Right renal pelvis (tissue), 4 donors: ENCODE data around the gene ZNFX1. TPM values are rescaled to one million over a fixed set of nuclear protein-coding genes. Genes with fewer than 3 reads are reported as not detected.

Experiments
- DNase-seq, 4 donors: peaks; one replicate each; pipeline ENCODE4 v3.0.0-alpha.2; 2013; ENCODE audit warnings: low read depth in 4 of 4, low spot score in 3 of 4, missing footprints in 1 of 4
- polyA plus RNA-seq, 4 donors: library from polyadenylated mRNA; unstranded; fragments of 120-200 nt; gene quantifications; one replicate each; pipeline ENCODE4 v1.2.1, GENCODE V29; 2013; ENCODE audit not compliant: insufficient read length in 4 of 4

Gene ZNFX1
- polyA plus RNA-seq, 4 donors, result 14.7 to 16.9 (median 16.2) TPM

- no peak for DNase-seq
Observed at GRCh38 chr20:49279677-49280462, 2.0 kb upstream of the ZNFX1 start.

DNA sequence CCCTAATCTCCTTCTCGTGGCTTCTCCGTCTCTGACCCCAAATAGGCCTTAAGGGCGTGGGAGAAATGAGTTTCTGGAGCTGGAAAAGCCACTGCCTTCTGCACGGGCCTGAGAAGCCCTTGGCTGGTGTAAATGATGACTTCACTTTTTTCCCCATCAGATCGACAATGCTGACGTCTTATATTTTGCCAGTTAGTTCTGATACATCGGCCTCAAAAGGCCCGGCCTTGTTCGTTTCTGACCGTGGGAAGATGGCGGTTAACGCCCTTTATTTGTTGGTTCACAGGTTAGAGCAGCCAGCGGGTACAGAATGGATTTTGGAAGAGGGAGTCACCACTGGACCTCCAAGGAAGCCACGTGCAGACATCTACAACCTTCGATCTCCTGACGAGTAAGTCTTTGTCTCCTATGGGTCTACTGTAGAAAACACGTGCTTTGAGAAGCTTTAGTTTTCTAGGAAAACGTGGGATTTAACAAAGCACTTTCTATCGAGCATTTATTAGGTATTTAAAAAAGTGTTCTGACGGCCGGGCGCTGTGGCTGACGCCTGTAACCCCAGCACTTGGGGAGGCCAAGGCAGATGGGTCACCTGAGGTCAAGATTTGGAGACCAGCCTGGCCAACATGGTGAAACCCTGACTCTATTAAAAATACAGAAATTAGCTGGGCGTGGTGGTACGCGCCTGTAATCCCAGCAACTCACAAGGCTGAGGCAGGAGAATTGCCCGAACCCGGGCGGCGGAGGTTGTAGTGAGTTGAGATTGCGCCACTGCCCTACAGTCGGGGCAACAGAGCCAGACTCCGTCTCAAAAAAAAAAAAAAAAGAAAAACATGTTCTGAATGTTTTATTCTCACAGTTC is 1.2 kb upstream of the ZNFX1 start:
- no peak for DNase-seq

GRCh38 chr20:49277786-49278035 is 146 bp downstream of the ZNFX1 start:
- DNase-seq, result peak in 1 of 4 donors; percentile 10

DNA sequence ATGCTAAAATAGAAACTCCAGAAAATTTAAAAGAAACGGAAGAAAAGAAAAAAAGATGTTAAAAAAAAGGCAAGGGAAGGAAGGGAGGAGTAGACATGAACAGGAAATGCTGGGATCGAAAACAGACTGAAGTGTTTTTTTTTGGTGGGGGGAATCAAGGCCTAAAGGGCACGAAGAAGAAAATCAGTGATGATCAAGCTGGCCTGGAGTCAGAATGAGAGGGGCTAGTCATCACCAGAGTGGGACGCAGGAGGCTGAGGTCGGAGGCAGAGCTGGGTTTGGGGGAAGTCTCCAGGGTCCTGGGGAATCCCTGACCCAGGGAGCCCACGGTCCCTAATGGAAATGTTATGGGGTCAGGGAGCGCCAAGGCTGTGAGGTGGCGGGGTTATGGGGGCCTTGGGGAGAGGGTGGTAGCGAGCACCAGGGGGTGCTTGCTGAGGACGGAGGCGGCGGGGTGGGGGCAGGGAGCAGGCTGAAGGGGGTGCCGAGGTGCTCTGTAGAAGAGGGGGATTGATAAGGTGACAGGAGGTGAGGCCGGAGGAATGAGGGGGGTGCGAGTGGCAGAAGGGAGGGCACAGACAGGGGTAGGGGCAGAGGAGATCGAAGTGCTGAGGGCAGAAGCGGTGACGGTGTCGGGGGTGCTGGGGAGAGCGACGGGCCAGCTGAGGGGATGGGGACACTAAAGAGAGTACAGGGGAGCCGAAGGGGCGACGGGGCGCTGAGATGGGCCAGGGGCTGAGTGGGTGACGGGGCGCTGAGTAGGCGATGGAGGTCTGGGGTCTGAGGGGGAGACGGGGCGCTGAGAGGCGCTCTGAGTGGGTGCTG is 684 bp downstream of the ZNFX1 start:
- DNase-seq, result peak in 1 of 4 donors; percentile 18

- peak in 1 of 4 donors; percentile 18 for DNase-seq
Observed at GRCh38 chr20:49276161-49276960, 1.5 kb downstream of the ZNFX1 start.

DNA sequence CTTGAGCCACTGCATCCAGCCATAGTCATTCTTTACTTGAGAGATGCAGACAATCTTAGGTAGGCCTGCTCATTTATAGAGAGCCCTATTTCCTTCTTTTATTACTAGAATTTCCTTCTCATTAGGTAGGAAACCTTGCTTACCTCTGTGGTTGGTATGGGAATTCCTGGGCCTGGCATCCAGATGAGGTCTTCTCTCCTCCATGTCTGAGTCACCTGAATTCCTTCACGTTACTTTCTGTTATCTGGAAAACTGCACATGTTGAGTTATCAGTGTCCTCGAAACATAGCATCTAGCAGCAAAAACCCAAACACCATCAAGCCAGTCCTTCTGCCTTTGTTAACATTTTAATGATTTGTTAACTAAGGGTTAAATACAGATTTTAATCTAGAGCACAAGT is 2.2 kb downstream of the ZNFX1 start:
- DNase-seq, result no peak

- no peak for DNase-seq
Observed at GRCh38 chr20:49275216-49275615, 2.6 kb downstream of the ZNFX1 start.

- DNase-seq, result no peak
Observed at GRCh38 chr20:49273696-49274277, 4.1 kb downstream of the ZNFX1 start.

DNA sequence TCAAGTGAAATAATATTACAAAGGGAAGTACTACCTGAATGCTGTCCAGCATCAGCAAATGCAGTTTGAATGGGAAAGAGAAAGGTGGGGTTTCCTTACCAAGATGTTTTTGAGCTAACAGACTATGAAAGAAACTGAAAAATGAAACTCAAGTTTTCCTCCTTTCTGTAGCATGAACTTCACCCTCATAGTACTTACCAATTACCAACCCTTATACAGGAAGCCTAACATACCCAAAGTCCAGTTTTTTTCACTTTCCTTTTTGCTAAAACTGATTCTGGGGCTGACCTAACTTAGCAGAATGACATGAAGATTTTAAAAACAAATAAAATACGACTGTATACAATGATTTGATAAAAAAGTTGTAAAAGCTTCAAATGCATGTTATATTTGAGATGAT is 5.2 kb downstream of the ZNFX1 start:
- no peak for DNase-seq

DNA sequence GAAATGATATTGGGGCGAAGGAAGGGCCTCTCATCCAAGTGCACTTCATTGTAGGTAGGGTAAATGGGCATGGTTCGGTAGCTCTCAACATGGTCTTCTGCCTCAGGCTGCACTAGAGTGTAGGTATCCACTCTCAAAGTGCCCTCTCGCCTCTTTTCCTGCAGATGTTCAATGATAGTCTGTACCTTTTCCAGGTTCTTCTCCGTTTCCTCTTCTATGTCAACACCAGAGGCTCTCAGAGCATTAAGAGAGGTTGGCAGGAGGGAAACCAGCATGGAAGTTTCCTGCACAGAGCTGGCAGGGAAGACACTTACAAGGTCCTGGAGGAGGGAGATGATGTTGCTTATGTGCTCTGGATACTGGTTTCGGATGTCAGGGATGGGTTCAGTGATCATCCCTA is 7.1 kb downstream of the ZNFX1 start:
- DNase-seq, result no peak

GRCh38 chr20:49270177-49270576 is 7.7 kb downstream of the ZNFX1 start:
- no peak for DNase-seq

- no peak for DNase-seq
Observed at GRCh38 chr20:49268600-49269365, 9.1 kb downstream of the ZNFX1 start.

DNA sequence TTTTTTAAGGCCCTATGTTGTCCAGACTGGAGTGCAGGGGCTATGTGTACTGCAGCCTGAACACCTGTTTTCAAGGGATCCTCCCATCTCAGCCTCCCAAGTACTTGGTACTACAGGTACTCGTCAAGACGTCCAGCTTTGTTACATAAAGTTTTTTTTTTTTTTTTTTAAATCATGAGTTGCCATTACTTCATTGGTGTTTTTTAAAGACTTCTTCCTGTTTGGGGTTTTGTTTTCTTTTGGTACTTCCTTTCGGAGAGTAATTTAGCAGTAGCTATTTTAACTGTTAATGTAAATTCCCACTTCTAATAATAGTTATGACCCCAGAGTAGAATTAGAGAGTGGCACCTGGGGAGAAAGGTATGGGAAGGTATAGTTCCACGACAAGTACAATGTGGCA is 10.5 kb downstream of the ZNFX1 start:
- DNase-seq, result no peak

DNA sequence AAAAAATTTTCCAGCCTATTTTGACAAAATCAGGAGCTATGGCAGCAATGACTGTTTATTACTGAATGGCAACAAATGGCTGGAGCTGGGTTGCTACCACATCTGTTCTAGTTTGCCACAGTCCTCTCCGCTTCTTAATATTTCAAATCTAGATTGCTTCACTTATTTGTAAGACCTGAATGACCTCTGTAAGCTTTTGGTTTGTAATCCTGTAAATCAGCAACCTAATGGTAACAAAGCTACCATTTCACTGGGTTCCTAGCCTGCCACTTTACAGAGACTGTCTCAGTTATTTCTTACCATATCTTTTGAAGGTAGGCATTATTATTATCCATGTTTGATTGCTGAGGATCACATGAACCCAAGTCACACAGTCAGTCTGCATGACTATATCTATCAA is 15.4 kb downstream of the ZNFX1 start:
- DNase-seq, result no peak

GRCh38 chr20:49261173-49261572 is 16.7 kb downstream of the ZNFX1 start:
- DNase-seq, result no peak

- no peak for DNase-seq
Observed at GRCh38 chr20:49260218-49260617, 17.6 kb downstream of the ZNFX1 start.

DNA sequence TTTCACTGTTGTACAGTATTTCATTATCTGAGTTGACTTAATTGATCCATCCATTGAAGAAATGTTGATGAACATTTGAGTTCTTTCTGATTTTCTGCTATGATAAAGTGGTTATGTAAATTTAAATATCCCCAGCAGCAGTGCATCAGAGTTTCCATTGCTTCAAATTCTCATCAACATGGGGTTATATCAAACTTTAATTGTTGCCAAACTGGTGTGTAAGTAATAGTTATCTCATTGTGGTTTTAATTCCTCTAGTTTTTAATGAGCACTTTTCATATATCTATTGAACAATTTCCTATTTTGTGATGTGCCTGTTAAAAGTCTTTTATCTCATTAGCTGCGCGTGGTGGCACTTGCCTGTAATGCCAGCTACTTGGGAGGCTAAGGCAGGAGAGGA is 18.1 kb downstream of the ZNFX1 start:
- no peak for DNase-seq

GRCh38 chr20:49259284-49259683 is 18.6 kb downstream of the ZNFX1 start:
- no peak for DNase-seq

DNA sequence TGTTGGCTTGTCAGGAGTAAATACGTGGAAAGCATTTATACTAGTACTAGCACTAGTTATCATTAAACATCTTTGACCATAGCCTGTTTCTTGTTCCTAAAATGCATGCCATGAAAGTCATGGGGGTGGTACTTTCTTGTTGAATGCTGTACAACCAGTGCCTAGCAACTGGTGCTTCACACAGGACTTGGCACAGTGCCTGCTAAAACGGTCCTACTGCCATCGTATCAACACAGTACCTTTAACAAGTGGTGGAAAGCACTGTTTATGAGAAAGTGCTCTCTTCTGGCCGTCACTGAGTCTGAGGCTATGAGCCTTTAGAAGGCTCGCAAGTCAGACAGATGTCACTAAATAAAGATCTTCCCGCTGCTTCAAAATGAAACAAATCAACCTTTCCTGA is 21.6 kb downstream of the ZNFX1 start:
- DNase-seq, result no peak
